C4-2B (cell line): ENCODE measurements around the gene NXPH3.

Experiments
- CTCF ChIP-seq: fragments of 450-650 bp; conservative IDR thresholded peaks from 2 replicates; pipeline ENCODE4 v1.5.1; 2017; ENCODE audit warnings: mild to moderate bottlenecking
- ZFX ChIP-seq: fragments of 450-650 bp; IDR thresholded peaks from 2 replicates; pipeline ENCODE4 v1.6.1; 2017

GRCh38 chr17:49572226-49572625, 3.4 kb upstream of the NXPH3 start:
- no peak for TF ChIP-seq CTCF
- TF ChIP-seq ZFX, result no peak
